GM18511 (cell line): ENCODE data around the gene AARSD1.
"Not testable (repeated sequence)": the region's sequence is repeated elsewhere in the genome, so short reads cannot be mapped to it uniquely, and the experiment has no call there.

Source experiments
- ATAC-seq: cut with Tn5 transposase; IDR thresholded peaks from one replicate; pipeline ENCODE4 v1.9.1; 2021; ENCODE audit warnings: mild to moderate bottlenecking, moderate library complexity; ENCODE audit not compliant: unreplicated experiment

Gene AARSD1, protein sequence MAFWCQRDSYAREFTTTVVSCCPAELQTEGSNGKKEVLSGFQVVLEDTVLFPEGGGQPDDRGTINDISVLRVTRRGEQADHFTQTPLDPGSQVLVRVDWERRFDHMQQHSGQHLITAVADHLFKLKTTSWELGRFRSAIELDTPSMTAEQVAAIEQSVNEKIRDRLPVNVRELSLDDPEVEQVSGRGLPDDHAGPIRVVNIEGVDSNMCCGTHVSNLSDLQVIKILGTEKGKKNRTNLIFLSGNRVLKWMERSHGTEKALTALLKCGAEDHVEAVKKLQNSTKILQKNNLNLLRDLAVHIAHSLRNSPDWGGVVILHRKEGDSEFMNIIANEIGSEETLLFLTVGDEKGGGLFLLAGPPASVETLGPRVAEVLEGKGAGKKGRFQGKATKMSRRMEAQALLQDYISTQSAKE

DNA sequence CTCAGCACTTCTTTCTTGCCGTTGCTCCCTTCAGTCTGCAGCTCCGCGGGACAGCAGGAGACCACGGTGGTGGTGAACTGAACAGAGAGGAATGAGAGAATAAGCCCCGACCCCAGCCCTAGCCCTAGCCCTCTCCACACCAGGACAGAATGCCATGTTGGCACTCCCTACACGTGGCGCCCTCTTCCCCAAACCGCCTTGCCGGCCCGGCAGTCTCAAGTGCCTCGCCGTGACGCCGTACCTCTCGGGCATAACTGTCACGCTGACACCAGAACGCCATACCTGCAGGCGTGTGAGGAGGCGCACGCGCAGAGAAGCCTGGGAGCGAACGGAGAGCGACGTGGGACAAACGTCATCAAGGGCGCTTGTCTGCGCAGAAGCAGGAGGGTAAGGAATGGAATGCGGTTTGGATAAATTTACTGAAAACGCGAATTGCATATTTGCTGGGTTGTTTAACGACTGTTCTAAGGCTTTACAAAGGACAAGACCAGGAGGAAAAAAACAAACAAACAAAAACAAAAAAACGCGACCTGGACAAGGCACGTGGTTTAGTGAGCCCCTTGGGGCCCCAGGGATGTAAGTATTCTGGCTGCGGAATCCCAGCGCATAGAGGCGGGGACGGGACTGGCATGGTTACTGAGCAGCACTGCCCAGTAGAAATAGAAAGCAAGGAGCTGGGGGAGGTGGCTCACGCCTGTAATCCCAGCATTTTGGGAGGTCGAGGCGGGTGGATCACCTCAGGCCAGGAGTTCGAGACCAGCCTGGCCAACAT is at the start of gene AARSD1:
AARSD1 (minus strand) TSS at position 294 of the 772 bp plus-strand sequence; CDS start at position 280, 14 bp downstream.
- peak; percentile 76 for ATAC-seq

GRCh38 chr17:43013296-43013695 is 49.0 kb upstream of the AARSD1 start:
- no peak for ATAC-seq

- no peak for ATAC-seq
Observed at GRCh38 chr17:43011728-43012472, 47.6 kb upstream of the AARSD1 start.

GRCh38 chr17:43010667-43011308 is 46.5 kb upstream of the AARSD1 start:
- ATAC-seq = no peak

DNA sequence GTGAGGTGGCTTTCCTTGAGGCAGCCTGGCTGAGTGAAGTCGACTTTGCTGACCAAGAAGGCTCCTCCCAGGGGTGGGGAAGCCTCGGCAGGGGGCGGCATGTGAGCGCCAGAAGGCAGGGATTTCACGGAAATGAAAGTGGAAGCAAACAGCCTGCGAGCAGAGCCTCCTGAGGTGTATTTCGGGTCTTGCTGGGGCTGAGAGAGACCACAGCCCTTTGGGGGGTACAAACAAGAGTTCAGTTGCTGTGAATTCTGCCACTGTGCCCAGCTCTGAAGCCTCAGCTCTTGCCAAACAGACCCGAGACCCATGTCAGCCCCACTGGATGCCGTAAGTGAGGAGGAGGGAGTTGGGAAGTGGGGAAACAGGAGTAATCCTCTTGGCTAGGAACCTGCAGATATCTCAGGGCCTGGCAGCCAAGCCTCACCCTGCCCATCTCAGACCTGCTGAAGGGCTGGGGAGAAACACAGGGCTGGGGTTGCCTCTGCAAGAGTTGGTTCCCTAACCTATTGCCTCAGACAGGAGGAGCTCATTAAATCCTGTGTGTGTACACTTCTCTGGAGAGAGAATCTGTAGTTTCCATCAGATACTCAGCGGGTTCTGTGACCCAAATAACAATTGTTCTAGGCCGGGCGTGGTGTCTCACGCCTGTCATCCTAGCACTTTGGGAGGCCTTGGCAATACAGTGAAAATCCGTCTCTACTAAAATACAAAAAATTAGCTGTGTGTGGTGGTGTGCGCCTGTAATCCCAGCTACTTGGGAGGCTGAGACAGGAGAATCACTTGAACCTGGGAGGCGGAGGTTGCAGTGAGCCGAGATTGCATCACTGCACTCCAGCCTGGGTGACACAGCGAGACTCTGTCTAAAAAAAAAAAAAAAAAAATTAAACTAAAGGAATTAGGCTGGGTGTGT is 42.6 kb upstream of the AARSD1 start, which contains the start of gene IFI35:
IFI35 (plus strand) TSS at position 146 of the 913 bp plus-strand sequence; CDS start at position 310, 164 bp downstream.
- no peak for ATAC-seq

DNA sequence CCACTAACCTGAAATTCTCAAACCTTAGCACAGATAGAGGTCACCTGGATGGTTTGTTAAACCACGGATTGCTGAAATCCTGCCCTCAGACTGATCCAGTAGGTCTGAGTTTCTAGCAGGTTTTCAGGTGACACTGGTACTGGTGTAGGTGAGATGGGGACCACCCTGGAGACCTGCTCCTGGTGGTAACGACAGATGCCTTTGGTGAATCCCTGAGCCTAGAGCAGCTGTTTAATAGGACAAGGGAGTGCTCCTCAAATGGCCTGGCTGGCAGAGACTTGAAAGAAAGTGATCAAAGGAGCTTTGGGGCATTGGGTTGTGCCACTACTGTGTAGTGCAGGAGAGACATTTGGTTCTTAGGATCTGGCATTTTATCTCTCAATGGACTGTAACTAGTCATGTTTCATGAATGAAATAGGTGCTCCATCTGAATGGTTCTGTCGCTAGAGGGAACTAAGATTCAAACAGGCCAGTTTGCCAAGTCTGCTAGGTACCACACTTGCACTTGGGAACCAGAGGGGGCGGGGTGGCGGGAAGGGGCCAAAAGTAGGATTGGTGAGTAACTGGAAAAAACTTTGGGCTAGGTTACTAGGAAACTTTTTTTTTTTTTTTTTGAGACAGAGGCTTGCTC is 39.4 kb upstream of the AARSD1 start:
- no peak for ATAC-seq

- not testable (repeated sequence) for ATAC-seq
Observed at GRCh38 chr17:43000894-43001293, 36.6 kb upstream of the AARSD1 start.

GRCh38 chr17:42999003-42999525 is 34.8 kb upstream of the AARSD1 start:
- ATAC-seq = no peak

DNA sequence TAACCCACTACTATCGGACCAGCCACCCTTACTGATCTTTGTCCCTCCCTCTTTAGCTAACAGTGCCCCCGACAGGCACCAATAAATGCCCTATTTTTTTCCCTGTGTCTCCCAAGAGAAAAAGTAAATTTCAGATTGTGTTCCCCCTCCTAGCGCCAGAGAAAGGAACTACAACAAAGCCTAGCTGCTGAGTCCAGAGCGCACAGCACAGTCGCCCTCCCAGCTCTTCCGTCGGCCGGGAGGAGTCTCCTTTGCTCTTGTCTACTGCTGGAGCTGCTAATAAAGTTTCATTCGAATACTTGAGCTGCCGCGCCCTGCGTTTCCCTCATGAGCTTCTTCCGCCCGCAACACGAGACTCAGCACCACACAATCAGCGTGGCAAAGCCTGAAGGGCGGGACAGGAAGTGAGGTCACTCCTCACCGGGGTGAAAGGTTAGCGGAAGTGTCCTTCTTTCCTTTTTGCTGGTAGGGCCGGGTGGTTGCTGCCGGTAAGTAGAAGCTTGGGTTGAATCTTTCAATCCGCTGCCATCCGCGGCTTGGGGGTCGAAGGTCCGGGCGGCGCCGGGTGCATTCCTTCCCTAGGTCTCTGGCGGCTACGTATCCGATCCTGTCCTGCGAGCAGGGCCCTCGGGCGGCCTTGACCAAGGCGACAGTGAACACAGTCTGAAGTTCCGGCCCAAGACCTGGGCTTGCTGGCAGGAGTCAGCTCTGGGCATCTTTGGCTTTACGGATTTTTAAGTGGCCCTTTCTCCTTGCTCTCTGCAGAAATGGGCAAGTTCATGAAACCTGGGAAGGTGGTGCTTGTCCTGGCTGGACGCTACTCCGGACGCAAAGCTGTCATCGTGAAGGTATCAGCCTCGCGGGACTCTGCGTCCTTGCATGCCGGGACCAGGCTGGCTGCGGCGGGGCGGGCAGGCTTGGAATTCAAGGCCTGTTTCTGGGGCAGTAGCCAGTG is 34.0 kb upstream of the AARSD1 start, which contains the start of gene RPL27:
RPL27 (plus strand) TSS at position 436 of the 955 bp plus-strand sequence; CDS start at position 768, 332 bp downstream.
- ATAC-seq = peak; percentile 93

GRCh38 chr17:42997390-42997983 is 33.2 kb upstream of the AARSD1 start:
- no peak for ATAC-seq

DNA sequence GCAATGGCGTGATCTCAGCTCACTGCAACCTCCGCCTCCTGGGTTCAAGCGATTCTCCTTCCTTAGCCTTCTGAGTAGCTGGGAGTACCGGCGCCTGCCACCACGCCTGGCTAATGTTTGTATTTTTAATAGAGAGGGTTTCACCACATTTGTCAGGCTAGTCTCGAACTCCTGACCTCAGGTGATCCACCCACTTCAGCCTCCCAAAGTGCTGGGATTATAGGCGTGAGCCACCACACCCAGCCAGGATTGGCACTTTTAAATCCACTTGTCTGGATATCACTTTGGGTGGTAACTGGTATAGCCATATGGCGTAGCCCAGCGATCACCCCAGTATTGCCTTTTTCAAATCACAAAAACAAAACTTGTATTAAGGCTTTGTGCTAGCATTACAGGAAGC is 29.7 kb upstream of the AARSD1 start:
- not testable (repeated sequence) for ATAC-seq

GRCh38 chr17:42992872-42993271 is 28.6 kb upstream of the AARSD1 start:
- no peak for ATAC-seq

DNA sequence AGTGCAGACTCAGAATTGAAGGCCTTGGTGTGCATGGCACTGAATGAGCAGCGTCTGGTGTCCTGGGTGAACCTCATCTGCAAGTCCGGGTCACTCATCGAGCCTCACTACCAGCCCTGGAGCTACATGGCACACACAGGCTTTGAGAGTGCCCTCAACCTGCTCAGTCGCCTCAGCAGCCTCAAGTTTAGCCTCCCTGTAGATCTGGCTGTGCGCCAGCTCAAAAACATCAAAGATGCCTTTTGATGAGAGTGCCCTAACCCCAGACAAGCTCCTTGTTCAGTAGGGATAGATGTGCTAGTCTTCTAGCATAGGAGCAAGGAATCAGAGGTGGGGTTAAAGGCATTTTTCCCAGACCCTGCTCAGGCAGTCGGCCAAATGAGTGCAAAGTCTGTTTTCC is 27.2 kb upstream of the AARSD1 start:
- ATAC-seq = no peak

DNA sequence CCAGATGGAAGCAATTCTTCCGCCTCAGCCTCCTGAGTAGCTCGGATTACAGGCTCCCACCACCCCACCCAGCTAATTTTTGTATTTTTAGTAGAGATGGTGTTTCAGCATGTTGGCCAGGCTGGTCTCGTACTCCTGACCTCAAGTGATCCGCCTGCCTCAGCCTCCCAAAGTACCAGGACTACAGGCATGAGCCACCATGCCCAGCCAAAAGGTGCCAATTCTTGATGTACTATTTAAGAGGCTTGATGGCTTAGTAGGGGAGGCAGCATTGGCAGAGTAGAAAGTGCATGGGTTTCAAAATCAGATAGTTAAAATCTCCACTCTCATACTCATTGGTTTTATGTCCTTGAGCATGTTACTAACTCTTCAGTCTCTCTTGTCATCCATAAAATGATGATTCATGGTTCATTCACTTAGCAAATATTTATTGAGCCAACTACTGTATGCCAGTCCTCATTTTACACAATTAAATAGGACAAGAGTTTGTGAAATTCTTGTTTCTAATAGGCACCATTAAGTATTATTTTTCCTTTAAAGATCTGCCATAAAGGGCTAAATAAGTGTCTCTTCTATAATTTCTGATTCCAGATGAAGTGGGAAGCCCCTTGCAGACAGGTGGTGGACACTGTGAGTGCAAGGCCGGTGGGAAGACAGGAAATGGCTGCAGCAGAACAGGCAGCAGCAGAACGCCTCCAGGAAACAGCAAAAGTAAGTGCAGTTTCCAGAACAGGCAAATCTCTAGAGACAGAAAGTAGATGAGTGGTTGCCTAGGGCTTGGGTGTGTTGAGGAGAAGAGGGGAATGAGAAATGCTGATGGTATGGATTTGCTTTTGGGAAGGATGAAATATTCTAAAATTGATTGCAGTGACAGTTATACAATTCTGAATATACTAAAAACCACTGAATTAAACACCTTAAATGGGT is 25.7 kb upstream of the AARSD1 start:
- ATAC-seq = no peak

DNA sequence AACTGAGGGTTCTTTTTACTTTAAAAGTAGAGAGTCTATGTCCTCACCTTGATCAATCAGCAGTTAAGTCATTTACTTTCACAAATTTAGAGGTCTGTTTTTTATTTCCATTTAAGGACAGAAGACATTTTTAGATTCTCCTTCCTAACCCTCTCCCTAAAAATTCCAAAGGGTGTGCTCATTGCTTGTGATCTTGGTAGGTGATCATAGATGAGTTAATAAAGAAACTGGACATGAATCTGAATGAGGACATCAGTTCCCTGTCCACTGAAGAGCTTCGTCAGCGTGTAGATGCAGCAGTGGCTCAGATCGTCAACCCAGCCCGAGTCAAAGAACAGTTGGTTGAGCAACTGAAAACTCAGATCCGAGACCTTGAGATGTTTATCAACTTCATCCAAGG is 24.9 kb upstream of the AARSD1 start:
- ATAC-seq = no peak

DNA sequence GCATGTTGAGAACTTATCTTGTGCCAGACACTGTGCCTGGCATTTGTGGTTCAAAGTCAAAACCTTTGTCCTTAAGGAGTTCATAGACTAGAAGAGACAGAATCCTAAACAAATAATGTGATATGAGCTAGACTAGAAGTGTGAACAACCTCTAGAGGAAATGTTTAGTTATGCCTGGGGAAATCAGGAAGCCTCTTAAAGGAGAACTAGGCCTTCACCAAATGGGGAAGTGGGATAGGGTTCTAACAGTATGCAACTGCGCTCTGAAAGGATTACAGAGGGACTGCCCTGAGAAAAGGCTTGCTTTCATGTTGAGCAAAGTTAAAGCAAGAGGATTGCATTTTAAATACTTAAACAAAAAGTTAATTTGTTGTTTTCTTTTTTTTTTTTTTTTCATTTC is 21.0 kb upstream of the AARSD1 start:
- no peak for ATAC-seq
